OCI-LY7 (cell line): ENCODE measurements around the gene APIP.

Experiments used
- EZH2phosphoT487 ChIP-seq: fragments of 200-600 bp; sonication (generic); IDR thresholded peaks from 2 replicates; pipeline ENCODE4 v1.6.1; 2018; ENCODE audit warnings: low read depth, borderline replicate concordance, mild to moderate bottlenecking, mixed run types, antibody characterized with exemption, low read length, moderate library complexity, mixed read lengths
- TF ChIP-seq, protein P1 (sequence below): fragments of 200-600 bp; sonication (generic); conservative IDR thresholded peaks from 2 replicates; pipeline ENCODE4 v1.5.1; 2014; ENCODE audit warnings: mild to moderate bottlenecking, antibody characterized with exemption, low read length, moderate library complexity, mixed read lengths

GRCh38 chr11:34840736-34841386, 75.3 kb downstream of the APIP start:
- TF ChIP-seq, protein P1, sequence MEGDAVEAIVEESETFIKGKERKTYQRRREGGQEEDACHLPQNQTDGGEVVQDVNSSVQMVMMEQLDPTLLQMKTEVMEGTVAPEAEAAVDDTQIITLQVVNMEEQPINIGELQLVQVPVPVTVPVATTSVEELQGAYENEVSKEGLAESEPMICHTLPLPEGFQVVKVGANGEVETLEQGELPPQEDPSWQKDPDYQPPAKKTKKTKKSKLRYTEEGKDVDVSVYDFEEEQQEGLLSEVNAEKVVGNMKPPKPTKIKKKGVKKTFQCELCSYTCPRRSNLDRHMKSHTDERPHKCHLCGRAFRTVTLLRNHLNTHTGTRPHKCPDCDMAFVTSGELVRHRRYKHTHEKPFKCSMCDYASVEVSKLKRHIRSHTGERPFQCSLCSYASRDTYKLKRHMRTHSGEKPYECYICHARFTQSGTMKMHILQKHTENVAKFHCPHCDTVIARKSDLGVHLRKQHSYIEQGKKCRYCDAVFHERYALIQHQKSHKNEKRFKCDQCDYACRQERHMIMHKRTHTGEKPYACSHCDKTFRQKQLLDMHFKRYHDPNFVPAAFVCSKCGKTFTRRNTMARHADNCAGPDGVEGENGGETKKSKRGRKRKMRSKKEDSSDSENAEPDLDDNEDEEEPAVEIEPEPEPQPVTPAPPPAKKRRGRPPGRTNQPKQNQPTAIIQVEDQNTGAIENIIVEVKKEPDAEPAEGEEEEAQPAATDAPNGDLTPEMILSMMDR = peak; percentile 84
- no peak for TF ChIP-seq EZH2phosphoT487
